NCI-H146 (cell line): ENCODE results near the gene PRDX5.

ENCODE experiments used
- DNase-seq: peaks from one replicate; lab custom pipeline; 2025; lab: John Stamatoyannopoulos, UW

The PRDX5 gene

DNA sequence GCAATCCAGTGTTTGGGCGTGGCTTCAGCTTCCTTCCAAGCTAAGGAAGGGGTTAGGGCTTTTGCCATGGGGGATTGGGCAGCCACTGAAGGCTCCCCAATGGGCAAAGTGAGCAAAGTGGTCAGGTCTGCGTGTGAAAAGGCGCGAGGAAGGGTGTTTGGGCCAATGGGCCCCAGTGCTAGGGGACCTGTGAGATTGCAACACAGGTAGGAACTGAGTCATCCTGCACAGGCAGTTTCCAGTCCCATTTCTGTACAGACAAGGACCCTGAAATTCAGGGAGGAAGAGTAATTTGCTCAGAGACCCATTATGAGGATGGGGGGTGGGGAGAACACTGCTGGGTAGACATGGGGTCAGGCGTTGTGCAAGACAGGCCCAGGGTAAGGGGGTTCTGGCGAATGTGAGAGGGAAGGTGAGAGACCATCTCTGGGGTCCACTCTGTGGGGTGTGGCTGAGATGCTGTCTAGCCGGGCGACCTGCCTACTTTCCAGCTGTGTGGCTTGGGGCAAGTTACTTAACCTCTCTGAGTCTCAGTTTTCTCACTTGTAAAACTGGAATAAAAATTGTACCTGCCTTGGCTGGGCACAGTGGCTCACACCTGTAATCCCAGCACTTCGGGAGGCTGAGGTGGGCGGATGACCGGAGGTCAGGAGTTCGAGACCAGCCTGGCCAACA is 29.4 kb downstream of the PRDX5 start:
- no peak for DNase-seq

GRCh38 chr11:64348383-64349024 is 30.6 kb downstream of the PRDX5 start:
- DNase-seq, result no peak

DNA sequence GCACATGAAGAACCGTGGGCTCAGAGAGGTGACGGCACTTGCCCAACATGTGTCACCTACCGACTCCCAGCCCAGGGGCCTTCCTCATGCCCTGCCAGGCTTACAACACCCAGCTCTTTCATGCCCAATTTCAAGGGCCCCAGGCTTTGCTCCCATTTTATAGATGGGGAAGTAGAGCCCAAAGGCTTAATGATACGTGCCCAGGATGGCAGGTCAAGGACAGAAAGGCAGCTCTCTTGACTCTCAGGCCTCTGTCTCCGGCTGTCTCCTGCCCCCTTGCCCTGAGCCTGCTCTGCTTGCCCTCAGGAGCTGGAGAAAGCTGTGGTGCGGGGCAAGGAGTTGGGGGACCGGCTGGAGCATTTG is 31.1 kb downstream of the PRDX5 start:
- no peak for DNase-seq

DNA sequence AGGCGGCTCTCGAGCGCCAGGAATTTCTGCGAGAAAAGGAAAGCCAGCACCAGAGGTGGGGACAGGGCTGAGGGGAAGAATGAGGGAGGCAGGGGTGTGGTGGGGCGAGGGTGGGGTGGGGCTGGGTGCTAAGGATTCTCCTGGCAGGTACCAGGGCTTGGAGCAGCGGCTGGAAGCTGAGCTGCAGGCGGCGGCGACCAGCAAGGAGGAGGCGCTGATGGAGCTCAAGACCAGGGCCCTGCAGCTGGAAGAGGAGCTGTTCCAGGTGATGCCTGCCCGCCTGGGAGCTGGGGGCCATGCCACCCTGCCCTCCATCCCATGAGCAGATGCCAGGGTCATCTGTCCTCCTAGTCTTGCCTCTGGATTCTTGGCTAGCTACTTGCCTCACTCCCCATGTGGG is 31.5 kb downstream of the PRDX5 start:
- no peak for DNase-seq

GRCh38 chr11:64351136-64351631 is 33.3 kb downstream of the PRDX5 start:
- no peak for DNase-seq

GRCh38 chr11:64352099-64352994 is 34.4 kb downstream of the PRDX5 start:
- DNase-seq, result peak; percentile 84

- DNase-seq, result peak; percentile 93
Measured at GRCh38 chr11:64352995-64353714, 35.2 kb downstream of the PRDX5 start.

- no peak for DNase-seq
Measured at GRCh38 chr11:64353715-64354506, 36.0 kb downstream of the PRDX5 start.

GRCh38 chr11:64355078-64355940 is 37.4 kb downstream of the PRDX5 start:
- DNase-seq, result peak; percentile 71

- DNase-seq, result no peak
Measured at GRCh38 chr11:64356498-64357411, 38.8 kb downstream of the PRDX5 start.

DNA sequence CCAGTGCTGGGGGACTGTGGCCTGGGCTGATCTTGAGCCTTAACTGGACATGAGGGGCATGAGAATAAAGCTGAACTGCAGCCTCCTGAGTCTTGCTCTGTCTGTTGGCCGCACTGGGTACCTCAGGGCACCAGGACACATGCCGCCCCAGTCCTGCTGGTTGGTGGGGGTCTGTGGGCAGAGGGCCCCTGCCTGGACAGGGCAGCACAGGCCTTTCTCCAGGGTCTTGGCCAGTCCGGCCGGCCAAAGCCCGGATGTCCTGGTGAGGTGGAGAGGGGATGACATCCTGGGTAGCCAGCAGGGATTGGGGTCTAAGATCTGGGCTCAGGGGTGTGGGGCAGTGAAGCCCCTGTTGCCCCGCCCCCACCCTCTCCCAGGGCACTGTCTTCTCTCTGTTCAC is 39.5 kb downstream of the PRDX5 start:
- no peak for DNase-seq

DNA sequence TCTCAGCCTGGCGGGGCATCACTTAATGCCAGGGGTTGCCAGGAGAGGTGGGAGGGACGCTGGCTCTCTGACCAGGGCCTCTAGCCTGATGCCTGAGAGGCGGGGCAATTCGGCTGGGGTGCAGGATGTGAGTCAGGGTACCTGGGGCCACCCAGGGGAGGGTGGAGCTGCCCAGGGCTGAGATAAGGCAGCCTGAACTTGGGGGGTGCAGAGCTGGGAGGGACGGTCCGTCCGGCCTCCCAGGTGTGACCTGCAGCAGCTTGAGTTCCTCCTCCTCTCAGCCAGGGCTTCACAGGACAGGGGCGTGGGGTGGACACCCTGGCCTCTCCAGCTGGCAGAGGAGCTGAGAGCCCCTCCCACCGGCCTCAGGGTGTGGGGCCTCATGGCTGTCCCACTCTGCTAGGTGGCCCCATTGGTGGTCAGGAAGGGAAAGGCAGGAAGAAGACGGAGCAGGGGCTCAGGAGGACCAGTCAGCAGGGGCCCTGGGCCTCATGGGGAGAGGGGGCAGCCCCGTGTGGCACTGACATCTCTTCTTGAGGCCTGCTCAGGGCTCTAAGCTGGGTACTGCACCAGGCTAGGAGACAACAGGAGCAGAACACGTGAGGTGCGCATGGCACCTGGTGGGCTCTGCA is 40.1 kb downstream of the PRDX5 start:
- no peak for DNase-seq

- no peak for DNase-seq
Measured at GRCh38 chr11:64358536-64358906, 40.6 kb downstream of the PRDX5 start.

GRCh38 chr11:64358907-64359711 is 41.2 kb downstream of the PRDX5 start, which contains the start of gene RPS6KA4:
Gene RPS6KA4 (plus strand): TSS chr11:64359162. CDS start chr11:64359236, 74 bp downstream.
- peak; percentile 60 for DNase-seq

DNA sequence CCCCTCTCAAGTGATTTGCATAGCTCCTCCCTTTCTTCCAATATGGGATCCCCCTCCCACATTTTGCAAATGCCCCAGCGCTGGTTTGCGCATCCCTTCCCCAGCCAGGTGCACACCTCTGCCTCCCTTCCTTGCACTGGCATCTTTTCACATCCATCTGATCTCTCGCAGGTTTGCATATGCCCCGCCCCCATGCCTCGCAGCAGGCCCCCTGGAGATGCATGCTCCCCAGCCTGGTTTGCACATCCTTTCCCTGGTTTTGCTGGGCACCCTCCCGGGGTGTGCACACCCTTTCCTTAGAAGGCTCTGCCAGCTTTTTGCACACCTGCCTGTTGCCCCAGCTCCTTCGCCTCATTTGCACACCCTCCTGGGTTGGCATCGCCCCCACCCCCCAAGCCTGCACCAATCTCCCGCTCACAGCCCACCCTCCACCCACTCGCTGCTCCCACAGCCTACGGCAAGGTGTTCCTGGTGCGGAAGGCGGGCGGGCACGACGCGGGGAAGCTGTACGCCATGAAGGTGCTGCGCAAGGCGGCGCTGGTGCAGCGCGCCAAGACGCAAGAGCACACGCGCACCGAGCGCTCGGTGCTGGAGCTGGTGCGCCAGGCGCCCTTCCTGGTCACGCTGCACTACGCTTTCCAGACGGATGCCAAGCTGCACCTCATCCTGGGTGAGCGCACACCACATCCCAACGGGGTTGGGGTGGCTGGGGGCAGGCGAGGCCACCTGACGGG is 42.0 kb downstream of the PRDX5 start:
- no peak for DNase-seq

GRCh38 chr11:64360448-64360921 is 42.6 kb downstream of the PRDX5 start:
- DNase-seq, result no peak

GRCh38 chr11:64361659-64362058 is 43.7 kb downstream of the PRDX5 start:
- no peak for DNase-seq
